ENCODE data around the gene ZNF292.
A peak's percentile ranks its signal among the peaks of the same experiment; 100 is the strongest.
"Not testable (repeated sequence)": the region's sequence is repeated elsewhere in the genome, so short reads cannot be mapped to it uniquely, and the experiment has no call there.

Gene ZNF292

GRCh38 chr6:87154993-87155841, at the start of gene ZNF292:
ZNF292 (plus strand) TSS chr6:87155565; CDS start chr6:87155592, 27 bp downstream.
- DNase-seq: peak; percentile 89

- DNase-seq: no peak
These were observed 49.5 kb upstream of the ZNF292 start for GRCh38 chr6:87105823-87106222.

GRCh38 chr6:87110636-87111035, 44.7 kb upstream of the ZNF292 start:
- no peak for DNase-seq

DNA sequence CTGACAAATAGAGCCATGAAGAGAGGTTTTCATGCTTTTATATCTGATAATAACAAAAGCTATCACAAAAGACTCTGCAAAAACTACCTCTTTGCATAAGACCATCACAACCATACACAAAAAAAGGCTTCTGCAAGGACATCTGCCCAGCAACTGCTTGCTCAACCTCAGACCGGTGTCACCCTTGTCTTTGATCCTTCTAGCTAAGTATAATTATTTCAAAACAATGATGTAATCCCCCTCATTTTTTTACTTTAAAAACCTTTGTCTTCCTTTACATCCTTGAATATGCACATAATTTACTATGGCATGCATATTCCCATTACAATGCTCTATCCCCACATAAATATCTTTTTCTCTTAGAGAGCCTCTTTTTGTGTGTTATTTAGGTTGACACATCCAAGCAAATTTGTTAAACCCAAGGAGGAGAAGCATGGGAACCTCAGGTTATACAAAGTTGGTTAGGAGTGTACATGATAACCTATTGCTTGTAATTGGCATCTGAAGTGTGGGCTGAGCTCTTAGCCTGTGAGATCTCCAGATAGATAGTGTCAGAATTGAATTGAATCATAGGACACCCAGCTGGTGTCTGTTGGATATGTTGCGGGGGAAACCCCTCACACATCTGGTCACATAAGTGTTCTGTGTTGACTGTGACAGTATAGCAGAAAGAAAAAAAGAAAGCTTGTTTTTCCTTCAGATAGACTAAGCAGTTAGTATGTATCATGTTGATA, 39.8 kb upstream of the ZNF292 start:
- no peak for DNase-seq

DNA sequence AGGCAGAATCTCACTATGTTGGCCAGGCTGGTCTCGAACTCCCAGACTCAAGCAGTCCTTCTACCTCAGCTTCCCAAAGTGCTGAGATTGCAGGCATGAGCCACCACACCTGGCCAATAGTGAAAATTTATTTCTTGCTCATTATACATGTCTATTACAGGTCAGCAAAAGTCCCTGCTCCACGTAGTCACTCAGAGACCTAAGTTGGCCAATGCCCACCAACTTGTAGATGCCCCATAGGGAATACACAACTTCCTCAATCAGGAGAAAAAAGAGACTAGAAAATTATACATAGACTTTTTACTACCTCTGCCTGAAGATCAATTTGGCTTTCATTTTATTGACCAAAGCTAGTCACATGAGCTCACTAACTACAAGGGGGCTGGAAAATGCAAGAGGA, 38.4 kb upstream of the ZNF292 start:
- no peak for DNase-seq

DNA sequence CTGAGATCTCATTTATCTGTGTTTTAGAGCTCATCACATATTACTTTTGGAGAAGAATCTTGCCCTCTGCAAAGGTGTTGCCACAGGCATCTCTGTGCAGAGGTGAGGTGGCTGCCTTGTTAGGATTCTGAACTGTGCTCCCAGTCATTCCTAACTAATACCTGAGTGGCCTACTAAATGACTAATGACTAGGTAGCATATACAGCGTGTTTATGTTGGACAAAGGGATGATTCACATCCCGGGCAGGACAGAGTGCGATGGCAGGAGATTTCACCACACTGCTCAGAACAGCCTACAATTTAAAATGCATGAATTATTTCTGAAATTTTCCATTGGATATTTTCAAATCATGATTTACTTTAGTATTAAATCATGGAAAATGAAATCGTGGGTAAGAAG, 37.3 kb upstream of the ZNF292 start:
- no peak for DNase-seq

- no peak for DNase-seq
These were observed 32.9 kb upstream of the ZNF292 start for GRCh38 chr6:87122477-87122876.

DNA sequence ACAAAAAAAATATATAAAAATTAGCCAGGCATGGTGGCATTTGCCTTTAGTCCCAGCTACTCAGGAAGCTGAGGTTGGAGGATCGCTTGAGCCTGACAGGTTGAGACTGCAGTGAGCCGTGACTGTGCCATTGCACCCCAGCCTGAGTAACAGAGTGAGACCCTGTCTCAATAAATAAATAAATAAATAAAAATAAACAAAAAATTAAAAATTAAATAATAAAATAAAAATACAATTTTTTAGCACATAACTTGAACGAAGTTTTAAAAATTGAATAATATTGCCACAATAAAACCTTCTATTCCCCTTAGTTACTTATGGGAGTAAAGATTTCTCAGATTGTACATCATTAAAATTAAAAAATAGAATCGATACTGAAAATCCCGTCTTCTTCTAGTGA, 31.3 kb upstream of the ZNF292 start:
- DNase-seq: no peak

DNA sequence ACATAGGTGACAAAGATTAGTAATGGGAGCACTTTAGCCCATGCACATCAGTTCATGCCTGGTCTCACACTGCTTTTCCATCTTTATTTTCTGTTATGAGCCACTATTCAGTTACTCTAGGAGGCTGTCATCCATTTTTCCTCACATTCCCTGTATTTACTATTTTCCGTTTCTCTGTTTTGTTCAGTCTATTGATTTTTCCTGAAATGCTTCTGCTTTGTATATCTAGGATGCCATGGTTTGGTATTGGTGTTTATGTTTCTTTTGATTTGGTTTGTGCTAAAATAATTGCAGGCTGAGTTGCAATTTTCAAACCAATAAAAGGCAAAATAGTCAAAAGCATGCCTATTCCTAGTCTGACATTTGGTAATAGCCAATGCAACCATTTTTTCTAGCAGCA, 28.9 kb upstream of the ZNF292 start:
- DNase-seq: no peak

DNA sequence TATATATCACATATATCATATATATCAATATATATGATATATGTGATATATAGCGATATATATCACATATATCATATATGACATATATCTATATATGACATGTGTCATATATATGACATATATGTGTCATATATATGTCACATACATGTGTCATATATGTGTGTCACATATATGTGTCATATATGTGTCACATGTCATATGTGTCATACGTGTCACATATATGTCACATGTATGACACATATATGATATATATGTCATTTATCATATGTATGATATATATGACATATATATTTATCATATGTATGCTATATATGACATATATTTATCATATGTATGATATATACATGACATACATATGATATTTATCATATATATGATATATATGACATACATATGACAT, 27.6 kb upstream of the ZNF292 start:
- no peak for DNase-seq

GRCh38 chr6:87136963-87137362, 18.4 kb upstream of the ZNF292 start:
- no peak for DNase-seq

DNA sequence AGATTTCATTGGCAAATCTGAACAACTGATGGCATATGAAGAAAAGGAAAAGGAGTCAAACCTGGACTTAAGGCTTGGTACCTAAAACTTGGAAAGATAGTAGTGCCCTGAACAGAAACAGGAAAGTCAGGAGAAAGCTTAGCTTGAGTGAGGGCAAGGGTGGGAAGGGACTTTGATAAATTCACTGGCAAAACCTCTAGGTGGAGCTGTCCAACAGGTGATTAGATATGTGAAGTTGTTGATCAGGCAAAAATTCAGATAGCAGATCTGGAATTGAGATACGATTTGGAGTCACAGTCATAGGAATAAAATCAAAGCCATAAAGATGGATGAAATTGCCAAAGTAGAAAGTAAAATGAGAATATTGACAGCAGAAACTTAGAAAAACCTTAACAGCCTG, 16.1 kb upstream of the ZNF292 start:
- DNase-seq: no peak

GRCh38 chr6:87139927-87140326, 15.4 kb upstream of the ZNF292 start:
- not testable (repeated sequence) for DNase-seq

DNA sequence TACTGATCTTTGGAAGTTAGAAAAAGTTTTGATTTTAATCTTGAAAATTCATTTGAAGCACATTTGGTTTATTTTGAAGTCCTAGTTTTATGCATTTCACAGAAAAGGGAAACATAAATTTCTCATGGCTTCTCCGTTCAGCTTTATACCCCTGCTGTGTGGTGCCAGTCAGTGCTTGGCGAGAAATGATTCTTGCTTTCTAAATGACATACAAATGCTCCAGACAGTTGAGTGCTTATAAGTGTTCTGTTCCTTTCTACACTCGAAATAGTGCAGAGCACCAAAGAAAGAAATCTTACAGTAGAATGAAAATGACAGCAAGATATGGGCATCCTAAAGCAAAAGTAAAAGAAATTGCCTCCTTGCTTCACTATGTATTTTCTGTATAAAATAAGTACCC, 9.0 kb upstream of the ZNF292 start:
- no peak for DNase-seq

- DNase-seq: no peak
These were observed 5.0 kb upstream of the ZNF292 start for GRCh38 chr6:87150406-87150805.

- no peak for DNase-seq
These were observed 3.9 kb upstream of the ZNF292 start for GRCh38 chr6:87151471-87151780.

DNA sequence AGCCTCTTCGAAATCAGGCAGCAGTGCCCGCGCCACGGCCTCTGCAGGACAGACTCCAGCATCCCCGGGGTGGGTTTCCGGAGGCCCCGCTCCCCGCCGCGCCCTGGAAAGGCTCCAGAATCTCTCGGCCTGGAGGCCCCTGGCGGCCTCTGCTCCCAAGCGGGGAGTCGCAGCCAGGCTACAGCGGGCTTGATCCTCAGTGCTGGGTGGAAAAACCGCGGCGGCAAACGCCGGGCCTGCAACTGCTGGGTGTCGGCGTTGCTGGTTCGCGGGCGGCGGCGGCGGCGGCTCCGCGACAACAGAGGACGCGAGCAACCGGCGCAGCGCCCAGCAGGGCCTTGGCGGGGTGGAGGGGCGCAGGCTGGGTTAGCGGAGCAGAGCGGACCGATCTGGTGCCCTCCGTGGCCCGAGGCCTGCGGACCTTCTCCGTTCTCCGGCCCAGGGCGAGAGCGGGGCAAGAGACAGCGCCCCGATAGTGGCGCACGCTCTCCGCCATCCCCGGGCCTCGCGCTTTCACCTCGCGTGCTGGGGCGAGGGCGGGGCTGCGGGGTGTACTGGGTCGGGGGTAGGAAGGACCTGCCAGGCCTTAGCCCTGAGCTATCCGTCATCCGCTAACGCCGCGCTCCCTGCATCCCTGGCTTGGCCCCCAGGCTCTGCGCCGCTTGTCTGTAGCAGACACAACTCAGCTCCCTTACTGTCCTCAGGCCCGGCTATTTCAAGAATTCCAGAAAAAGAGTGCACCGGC, 3.4 kb upstream of the ZNF292 start:
- DNase-seq: peak; percentile 26

- DNase-seq: no peak
These were observed 2.8 kb upstream of the ZNF292 start for GRCh38 chr6:87152526-87152955.

GRCh38 chr6:87154641-87154992, 748 bp upstream of the ZNF292 start:
- no peak for DNase-seq

DNA sequence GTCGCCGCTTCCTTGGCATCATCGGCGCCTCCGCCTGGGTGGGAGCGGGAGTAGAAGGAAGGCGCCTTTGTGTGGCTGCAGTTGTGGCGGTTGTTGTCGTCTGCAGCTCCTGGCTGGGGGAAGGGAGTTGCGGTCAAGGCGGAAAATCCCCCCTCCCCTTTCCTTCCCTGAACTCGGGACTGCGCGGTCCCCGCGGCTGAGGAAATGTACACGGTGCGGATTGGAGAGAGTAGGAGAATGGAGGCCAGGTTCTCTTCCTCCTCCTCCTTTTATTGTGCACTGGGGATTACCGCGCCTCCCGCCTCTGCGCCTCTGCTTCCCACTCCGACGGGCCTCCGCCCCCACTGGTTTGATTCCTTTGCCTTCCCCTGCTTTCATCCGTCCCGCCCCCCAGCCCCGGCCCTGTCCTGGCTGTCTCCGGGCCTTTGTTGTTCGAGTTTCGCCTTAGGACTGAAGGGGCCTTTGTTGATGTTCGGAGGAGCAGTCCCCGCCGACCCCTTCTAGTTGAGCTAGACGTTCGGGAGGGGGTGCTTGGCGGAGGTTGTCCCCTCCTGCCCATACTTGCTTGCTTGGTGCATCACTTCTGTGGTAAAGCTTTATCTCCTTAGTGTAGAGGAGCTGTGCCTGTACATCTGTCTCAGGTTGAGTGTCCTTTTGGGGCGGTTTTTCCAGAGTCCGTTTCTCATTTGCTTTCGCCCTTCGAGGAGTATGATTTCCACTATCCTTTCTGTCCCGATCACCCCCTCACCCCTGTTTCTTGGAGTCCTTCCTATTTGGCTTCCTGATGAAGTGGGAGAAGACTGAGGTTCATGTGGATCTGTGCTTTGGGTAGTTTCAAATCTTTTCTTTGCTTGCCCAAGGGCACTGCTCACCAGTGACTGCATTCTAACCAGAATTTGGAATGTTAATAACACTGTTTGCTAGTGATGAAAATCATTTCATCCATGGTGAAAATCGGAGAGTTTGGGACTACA, 764 bp downstream of the ZNF292 start:
- DNase-seq: peak; percentile 27

GRCh38 chr6:87157596-87157995, 2.2 kb downstream of the ZNF292 start:
- DNase-seq: not testable (repeated sequence)

GRCh38 chr6:87161299-87161698, 5.9 kb downstream of the ZNF292 start:
- DNase-seq: no peak

GRCh38 chr6:87164004-87164403, 8.6 kb downstream of the ZNF292 start:
- no peak for DNase-seq

Measured in NCI-H510A (cell line).